T-cell (primary cell): ENCODE measurements around the gene TAF3. TPM values are rescaled to one million over a fixed set of nuclear protein-coding genes. Genes with fewer than 3 reads are reported as not detected.
A peak's percentile ranks its signal among the peaks of the same experiment; 100 is the strongest.
"Not testable (repeated sequence)": the region's sequence is repeated elsewhere in the genome, so short reads cannot be mapped to it uniquely, and the experiment has no call there.

Source experiments
- ATAC-seq, 4 experiments: fragments of 200-7000 bp in 3 of 4; fragments of 150-1000 bp in 1 of 4; cut with Tn5 transposase; replicated peaks in 1 of 4; 1 replicate in 3 of 4; 2 replicates in 1 of 4; pipeline ENCODE4 v1.10.0; 2021; ENCODE audit warnings: moderate library complexity in 3 of 4, mild to moderate bottlenecking in 2 of 4, moderate number of reproducible peaks in 1 of 4
- CTCF ChIA-PET, 2 donors: fragments of 300-600 bp; sonication (Branson Sonifier 250); formaldehyde crosslinking; loops; one replicate each; lab custom pipeline; 2022; ENCODE audit warnings: antibody characterized with exemption in 2 of 2; lab: Charles Lee
- POLR2A ChIA-PET, 2 donors: fragments of 300-600 bp; sonication (Branson Sonifier 250); formaldehyde crosslinking; loops; one replicate each; lab custom pipeline; 2022; ENCODE audit warnings: antibody characterized with exemption in 2 of 2; lab: Charles Lee
- DNase-seq, 35 experiments: peaks; one replicate each; pipeline versions ENCODE4 v3.0.0 to v3.0.0-alpha.2; 2013 to 2023
- H3K27ac ChIP-seq: one replicate; pipeline ENCODE4 v1.5.1; 2013; ENCODE audit warnings: low read length
- H3K27me3 ChIP-seq, 2 experiments: replicated peaks in 1 of 2; 1 replicate in 1 of 2; 2 replicates in 1 of 2; pipeline versions ENCODE4 v1.6.1 to v1.7.0; 2013; ENCODE audit warnings: low read length in 1 of 2, mixed read lengths in 1 of 2; ENCODE audit not compliant: control insufficient read depth in 2 of 2, insufficient read depth in 2 of 2; ENCODE audit errors: extremely low read depth in 1 of 2
- H3K36me3 ChIP-seq, 2 donors: 1 replicate in 1 of 2; 2 replicates in 1 of 2; pipeline versions ENCODE4 v1.6.1 to v1.7.0; 2013; ENCODE audit warnings: low read length in 1 of 2; ENCODE audit not compliant: control insufficient read depth in 2 of 2, insufficient read depth in 1 of 2; ENCODE audit errors: extremely low read depth in 1 of 2
- H3K4me1 ChIP-seq, 2 experiments: 1 replicate in 1 of 2; 2 replicates in 1 of 2; pipeline versions ENCODE4 v1.6.1 to v1.7.0; 2013; ENCODE audit warnings: low read length in 2 of 2, mixed read lengths in 1 of 2; ENCODE audit not compliant: insufficient read depth in 2 of 2, control insufficient read depth in 1 of 2; ENCODE audit errors: extremely low read depth in 1 of 2
- H3K4me3 ChIP-seq, 2 donors: 1 replicate in 1 of 2; 2 replicates in 1 of 2; pipeline versions ENCODE4 v1.5.1 to v1.7.0; 2013; ENCODE audit warnings: mild to moderate bottlenecking in 2 of 2, low read length in 1 of 2, moderate library complexity in 1 of 2; ENCODE audit not compliant: control insufficient read depth in 1 of 2; ENCODE audit errors: extremely low read depth in 1 of 2
- H3K9me3 ChIP-seq: 2 replicates; pipeline ENCODE4 v1.7.0; 2013
- H3K27ac Mint-ChIP-seq, 2 donors: one replicate each; pipeline ENCODE4 v1.8.0; 2020 to 2021; ENCODE audit warnings: mild to moderate bottlenecking in 2 of 2, mixed read lengths in 2 of 2
- H3K27me3 Mint-ChIP-seq, 2 donors: one replicate each; pipeline ENCODE4 v1.8.0; 2021 to 2022; ENCODE audit warnings: mixed read lengths in 2 of 2
- H3K36me3 Mint-ChIP-seq: one replicate; pipeline ENCODE4 v1.8.0; 2021; ENCODE audit warnings: mixed read lengths
- H3K4me1 Mint-ChIP-seq, 3 donors: one replicate each; pipeline ENCODE4 v1.8.0; 2020 to 2022; ENCODE audit warnings: mixed read lengths in 3 of 3, mild to moderate bottlenecking in 1 of 3
- H3K4me3 Mint-ChIP-seq, 3 donors: one replicate each; pipeline ENCODE4 v1.8.0; 2020 to 2022; ENCODE audit warnings: mild to moderate bottlenecking in 3 of 3, mixed read lengths in 3 of 3, moderate library complexity in 3 of 3
- H3K9me3 Mint-ChIP-seq, 3 donors: one replicate each; pipeline ENCODE4 v1.8.0; 2020 to 2022; ENCODE audit warnings: mixed read lengths in 3 of 3
- WGBS: methylation state at CpG from one replicate; pipeline ENCODE4 v1.1.5; 2013; ENCODE audit warnings: missing lambda C conversion rate; ENCODE audit not compliant: insufficient coverage; 5-methylcytosine and 5-hydroxymethylcytosine counted together
- total RNA-seq, 35 experiments: library from RNA in 6 of 35; stranded (reverse) in 6 of 35; fragments of 120-200 nt in 1 of 35; gene quantifications; one replicate each; pipeline versions ENCODE4 v1.2.1 to v1.2.4 and lab custom pipeline; 2013 to 2026

The TAF3 gene, protein sequence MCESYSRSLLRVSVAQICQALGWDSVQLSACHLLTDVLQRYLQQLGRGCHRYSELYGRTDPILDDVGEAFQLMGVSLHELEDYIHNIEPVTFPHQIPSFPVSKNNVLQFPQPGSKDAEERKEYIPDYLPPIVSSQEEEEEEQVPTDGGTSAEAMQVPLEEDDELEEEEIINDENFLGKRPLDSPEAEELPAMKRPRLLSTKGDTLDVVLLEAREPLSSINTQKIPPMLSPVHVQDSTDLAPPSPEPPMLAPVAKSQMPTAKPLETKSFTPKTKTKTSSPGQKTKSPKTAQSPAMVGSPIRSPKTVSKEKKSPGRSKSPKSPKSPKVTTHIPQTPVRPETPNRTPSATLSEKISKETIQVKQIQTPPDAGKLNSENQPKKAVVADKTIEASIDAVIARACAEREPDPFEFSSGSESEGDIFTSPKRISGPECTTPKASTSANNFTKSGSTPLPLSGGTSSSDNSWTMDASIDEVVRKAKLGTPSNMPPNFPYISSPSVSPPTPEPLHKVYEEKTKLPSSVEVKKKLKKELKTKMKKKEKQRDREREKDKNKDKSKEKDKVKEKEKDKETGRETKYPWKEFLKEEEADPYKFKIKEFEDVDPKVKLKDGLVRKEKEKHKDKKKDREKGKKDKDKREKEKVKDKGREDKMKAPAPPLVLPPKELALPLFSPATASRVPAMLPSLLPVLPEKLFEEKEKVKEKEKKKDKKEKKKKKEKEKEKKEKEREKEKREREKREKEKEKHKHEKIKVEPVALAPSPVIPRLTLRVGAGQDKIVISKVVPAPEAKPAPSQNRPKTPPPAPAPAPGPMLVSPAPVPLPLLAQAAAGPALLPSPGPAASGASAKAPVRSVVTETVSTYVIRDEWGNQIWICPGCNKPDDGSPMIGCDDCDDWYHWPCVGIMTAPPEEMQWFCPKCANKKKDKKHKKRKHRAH
- 10 to 100 TPM; 18.2 to 21.8 (median 20.0) TPM for total RNA-seq
- total RNA-seq (2013) = 8.9 TPM
- 30.7 to 53.1 (median 41.5) reads per million in 29 experiments for total RNA-seq (lab: John Stamatoyannopoulos, UW)

DNA sequence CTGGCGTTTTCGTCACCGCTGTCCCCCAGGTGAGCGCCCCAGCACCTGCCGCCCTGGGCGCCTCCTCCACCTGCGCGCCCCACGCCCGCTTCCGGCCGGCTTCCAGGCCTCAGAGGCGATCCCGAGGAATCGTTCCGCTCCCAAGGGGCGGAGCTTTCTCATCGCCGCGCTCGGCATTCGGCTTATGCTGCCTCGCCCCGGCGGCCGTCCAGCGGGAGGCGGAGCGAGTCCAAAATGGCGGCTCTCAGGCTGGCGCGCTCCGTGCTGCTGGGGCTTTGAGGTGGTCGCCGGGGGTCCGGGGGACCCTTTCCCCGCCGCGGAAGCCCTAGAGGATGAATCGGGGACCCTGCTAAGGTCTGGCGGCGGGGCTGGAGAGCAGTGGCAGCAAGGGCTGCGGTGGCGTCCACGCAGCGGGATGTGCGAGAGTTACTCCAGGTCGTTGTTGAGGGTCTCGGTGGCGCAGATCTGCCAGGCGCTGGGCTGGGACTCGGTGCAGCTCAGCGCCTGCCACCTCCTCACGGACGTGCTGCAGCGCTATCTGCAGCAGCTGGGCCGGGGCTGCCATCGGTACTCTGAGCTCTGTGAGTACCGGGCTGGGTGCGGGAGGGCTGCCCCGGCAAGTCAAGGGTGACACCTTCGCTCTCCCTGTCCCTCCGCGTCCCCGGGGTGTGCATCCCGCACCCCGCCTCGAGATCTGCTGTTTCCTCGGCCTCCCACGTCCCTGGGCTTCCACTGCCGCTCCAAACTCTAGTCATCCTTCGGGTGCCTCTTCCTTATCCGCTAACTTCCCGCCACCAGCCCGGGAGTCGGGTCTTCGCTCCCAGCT lies at the start of gene TAF3:
Gene TAF3, plus strand, starts transcription at position 211 of the 826 bp plus-strand sequence. Its CDS starts 205 bp downstream, at position 416.
- H3K4me1 ChIP-seq = peaks cover 9 to 24% of the 10 kb centered on the region in 2 experiments
- peaks cover 0 to 16% of the 10 kb centered on the region in 2 experiments for H3K27me3 ChIP-seq
- CTCF ChIA-PET = interaction anchor here (1.0 to 2.4 kb wide), 3 partner anchors 15 to 1461 kb away, joined by 3 to 13 read pairs (median 3); partner anchors contain the start of genes ATP5F1C (in 1 of the 2) and KIN (in 1 of the 2)
- H3K4me1 Mint-ChIP-seq = peaks cover 43 to 47% (median 44%) of the 10 kb centered on the region in 3 donors
- peaks cover 0 to 10% of the 10 kb centered on the region in 2 donors for H3K36me3 ChIP-seq
- POLR2A ChIA-PET = interaction anchor here (0.7 to 2.0 kb wide), 5 partner anchors 25 to 31 kb away, joined by 3 to 23 read pairs (median 3); partner anchors contain the start of genes ATP5F1C (in 2 of the 2) and KIN (in 2 of the 2)
- 0% methylated on average over 73 of the region's 77 CpGs for WGBS
- H3K4me3 ChIP-seq = peak within 1 kb of the TSS; percentile 93 to 97
- peaks cover 0 to 2% of the 10 kb centered on the region in 2 donors for H3K27me3 Mint-ChIP-seq
- peak within 1 kb of the TSS; percentile 84 to 89 for H3K27ac Mint-ChIP-seq
- H3K4me3 Mint-ChIP-seq = peak within 1 kb of the TSS; percentile 97 to 99 (median 97)
- DNase-seq (peak; percentile 81 to 95 (median 91)), ATAC-seq (peak; percentile 93 to 95 (median 95))
- no peaks in the 10 kb centered on the region for H3K9me3 ChIP-seq
- H3K36me3 Mint-ChIP-seq = peaks cover 7% of the 10 kb centered on the region
- H3K27ac ChIP-seq = peak within 1 kb of the TSS; percentile 47
- no peaks in the 10 kb centered on the region for H3K9me3 Mint-ChIP-seq

DNA sequence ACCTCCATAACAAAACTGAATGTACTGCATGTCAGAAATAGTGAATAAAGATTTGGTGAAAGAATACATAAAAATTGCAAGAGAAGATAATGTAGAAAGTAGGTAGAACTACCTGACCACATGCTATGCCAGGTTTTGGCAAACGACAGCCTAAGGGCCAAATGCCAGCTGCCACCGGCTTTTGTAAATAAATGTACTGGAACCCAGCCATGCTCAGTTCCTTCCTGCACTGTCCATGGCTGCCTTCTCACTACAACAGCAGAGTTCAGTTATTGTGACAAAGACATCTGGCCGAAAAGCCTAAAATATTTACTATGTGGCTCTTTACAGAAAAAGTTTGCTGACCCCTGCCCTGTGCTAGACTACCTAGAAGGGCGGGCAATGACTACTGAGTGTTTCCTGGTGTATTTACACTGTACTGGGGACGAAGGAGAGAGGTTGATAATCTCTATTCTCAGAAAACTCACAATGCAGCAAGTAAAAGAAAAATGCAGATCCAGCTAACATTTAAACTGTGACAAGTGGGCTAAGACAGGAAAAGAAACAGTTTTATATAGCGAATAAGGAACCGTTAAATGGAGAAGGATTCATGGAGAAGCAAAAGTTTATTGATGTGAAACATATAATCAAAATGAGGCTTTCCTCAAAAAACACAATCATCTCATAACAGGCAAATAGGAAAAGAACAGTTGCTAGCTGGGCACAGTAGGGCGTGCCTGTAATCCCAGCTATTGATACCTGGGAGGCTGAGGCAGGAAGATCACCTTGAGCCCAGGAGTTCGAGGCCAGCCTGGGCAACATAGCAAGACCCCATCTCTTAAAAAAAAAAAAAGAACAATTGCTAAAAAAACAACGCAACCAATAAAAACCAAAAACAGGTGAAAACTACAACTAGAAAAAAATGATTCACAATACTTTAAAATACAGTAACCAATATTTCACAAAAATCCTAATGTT lies 44.2 kb upstream of the TAF3 start:
- POLR2A ChIA-PET = interaction anchor here in 1 of 2 donors (1.4 kb wide), 1 partner anchor 14 kb away, joined by 4 read pairs; the partner anchor contains the start of genes ATP5F1C and KIN
- Histone ChIP-seq H3K9me3 (no peaks in the 10 kb centered on the region), H3K4me1 (no peaks in the 10 kb centered on the region), H3K27ac (no peak overlapping the region), H3K27me3 (no peaks in the 10 kb centered on the region), H3K4me3 (no peak overlapping the region), H3K36me3 (peaks cover 7 to 58% of the 10 kb centered on the region in 2 donors)
- no peaks in the 10 kb centered on the region for H3K9me3 Mint-ChIP-seq
- H3K27ac Mint-ChIP-seq = no peak overlapping the region
- no peaks in the 10 kb centered on the region for H3K4me1 Mint-ChIP-seq
- 76% methylated on average over 3 of the region's 10 CpGs for WGBS
- DNase-seq (no peak), ATAC-seq (no peak)
- no peaks in the 10 kb centered on the region for H3K27me3 Mint-ChIP-seq
- CTCF ChIA-PET = no interaction called here
- H3K36me3 Mint-ChIP-seq = peaks cover 59% of the 10 kb centered on the region
- no peak overlapping the region for H3K4me3 Mint-ChIP-seq

DNA sequence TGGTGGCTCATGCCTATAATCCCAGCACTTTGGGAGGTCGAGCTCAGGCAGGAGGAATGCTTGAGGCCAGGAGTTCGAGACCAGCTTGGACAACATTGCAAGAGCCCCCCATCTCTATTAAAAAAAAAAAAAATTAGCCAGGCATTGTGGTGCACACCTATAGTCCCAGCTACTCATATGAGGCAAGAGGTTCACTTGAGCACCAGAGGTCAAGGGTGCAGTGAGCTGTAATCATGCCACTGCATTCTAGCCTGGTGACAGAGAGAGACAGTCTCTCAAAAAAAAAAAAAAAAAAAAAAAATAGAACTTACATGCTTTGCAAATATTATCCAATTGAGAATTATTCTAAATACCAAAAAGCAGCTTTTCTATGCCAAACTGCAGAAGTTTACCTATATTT lies 41.5 kb upstream of the TAF3 start:
- Histone ChIP-seq H3K36me3 (peaks cover 14 to 71% of the 10 kb centered on the region in 2 donors), H3K4me3 (no peak overlapping the region), H3K9me3 (no peaks in the 10 kb centered on the region), H3K4me1 (no peaks in the 10 kb centered on the region), H3K27me3 (no peaks in the 10 kb centered on the region), H3K27ac (no peak overlapping the region)
- ChIA-PET CTCF (interaction anchor here (0.6 to 0.8 kb wide), 3 partner anchors 8 to 104 kb away, joined by 3 to 5 read pairs (median 4); no protein-coding TSS in a partner anchor), POLR2A (interaction anchor here (0.5 to 0.6 kb wide), 3 partner anchors 9 to 1799 kb away, joined by 3 to 6 read pairs (median 6); no protein-coding TSS in a partner anchor)
- ATAC-seq = no peak
- Mint-ChIP-seq H3K27ac (no peak overlapping the region), H3K4me1 (peaks cover 5 to 7% (median 6%) of the 10 kb centered on the region in 3 donors), H3K4me3 (no peak overlapping the region), H3K36me3 (peaks cover 62% of the 10 kb centered on the region), H3K27me3 (no peaks in the 10 kb centered on the region), H3K9me3 (no peaks in the 10 kb centered on the region)
- DNase-seq = no peak
- whole genome bisulfite sequencing = no CpG with 5 or more reads among the region's 2 CpGs

DNA sequence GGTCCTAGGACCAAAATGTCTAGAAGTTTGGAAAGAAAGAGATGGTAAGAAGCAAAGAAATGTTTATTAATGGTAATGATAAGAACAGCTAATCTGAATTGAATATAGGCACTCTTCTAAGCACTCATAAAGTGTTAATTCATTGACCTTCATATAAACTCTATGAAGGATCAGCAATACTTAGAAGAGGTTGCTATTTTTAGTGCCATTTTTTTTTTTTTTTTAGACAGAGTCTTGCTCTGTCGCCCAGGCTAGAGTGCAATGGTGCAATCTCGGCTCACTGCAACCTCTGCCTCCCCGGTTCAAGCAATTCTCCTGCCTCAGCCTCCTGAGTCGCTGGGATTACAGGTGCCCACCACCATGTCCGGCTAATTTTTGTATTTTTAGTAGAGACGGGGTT lies 36.1 kb upstream of the TAF3 start:
- H3K9me3 Mint-ChIP-seq, H3K4me3 Mint-ChIP-seq, ATAC-seq, H3K27ac Mint-ChIP-seq, H3K27ac ChIP-seq, H3K27me3 Mint-ChIP-seq, H3K9me3 ChIP-seq, H3K27me3 ChIP-seq, H3K4me3 ChIP-seq, POLR2A ChIA-PET, CTCF ChIA-PET, DNase-seq: not testable (repeated sequence)
- H3K36me3 Mint-ChIP-seq = peaks cover 34% of the 10 kb centered on the region
- H3K4me1 Mint-ChIP-seq = peaks cover 7 to 34% (median 31%) of the 10 kb centered on the region in 3 donors
- Histone ChIP-seq H3K4me1 (peaks cover 6 to 11% of the 10 kb centered on the region in 2 experiments), H3K36me3 (peaks cover 14 to 33% of the 10 kb centered on the region in 2 donors)
- 100% methylated on average over 2 of the region's 6 CpGs for WGBS

DNA sequence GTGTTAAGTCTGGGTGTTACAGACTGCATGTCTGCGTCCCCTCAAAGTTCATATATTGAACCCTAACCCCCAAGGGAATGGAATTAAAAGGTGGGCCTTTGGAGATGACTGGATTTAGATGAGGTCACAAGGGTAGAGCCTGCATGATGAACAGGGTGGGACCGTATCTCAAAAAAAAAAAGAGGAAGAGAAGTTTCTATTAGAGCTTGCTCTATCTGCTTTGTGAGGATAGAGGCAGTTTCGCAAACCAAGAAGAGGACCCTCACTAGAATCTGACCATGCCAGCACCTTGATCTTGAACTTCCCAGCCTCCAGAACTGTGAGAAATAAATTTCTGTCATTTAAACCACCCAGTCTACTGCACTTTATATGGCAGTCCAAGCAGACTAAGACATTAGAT lies 31.9 kb upstream of the TAF3 start:
- peaks cover 0 to 3% of the 10 kb centered on the region in 2 donors for H3K36me3 ChIP-seq
- H3K4me1 ChIP-seq = peaks cover 21% of the 10 kb centered on the region in 2 experiments
- H3K9me3 Mint-ChIP-seq = no peaks in the 10 kb centered on the region
- H3K4me1 Mint-ChIP-seq = peaks cover 25 to 57% (median 54%) of the 10 kb centered on the region in 3 donors
- ATAC-seq (no peak), DNase-seq (no peak)
- H3K27ac Mint-ChIP-seq = peak overlapping the region in 1 of 2 donors; percentile 24
- CTCF ChIA-PET = no interaction called here
- H3K36me3 Mint-ChIP-seq = peaks cover 16% of the 10 kb centered on the region
- no peaks in the 10 kb centered on the region for H3K27me3 ChIP-seq
- no peak overlapping the region for H3K27ac ChIP-seq
- H3K27me3 Mint-ChIP-seq = no peaks in the 10 kb centered on the region
- H3K4me3 Mint-ChIP-seq = no peak overlapping the region
- no peak overlapping the region for H3K4me3 ChIP-seq
- POLR2A ChIA-PET = interaction anchor here (0.6 to 3.4 kb wide), 3 partner anchors 32 to 1810 kb away, joined by 3 to 23 read pairs (median 3); partner anchors contain the start of gene TAF3 (in 1 of the 2)
- WGBS = no CpG with 5 or more reads among the region's 3 CpGs
- no peaks in the 10 kb centered on the region for H3K9me3 ChIP-seq
